HG02623 (cell line): ENCODE measurements around the gene SP140.
"Not testable (repeated sequence)": the region's sequence is repeated elsewhere in the genome, so short reads cannot be mapped to it uniquely, and the experiment has no call there.

Experiments
- ATAC-seq: cut with Tn5 transposase; IDR thresholded peaks from one replicate; pipeline ENCODE4 v1.9.1; 2021; ENCODE audit warnings: moderate library complexity; ENCODE audit not compliant: unreplicated experiment

Gene SP140

GRCh38 chr2:230224458-230224857 is 1.1 kb upstream of the SP140 start:
- no peak for ATAC-seq

- ATAC-seq, result peak; percentile 69
Measured at GRCh38 chr2:230226051-230226551, 565 bp downstream of the SP140 start.

DNA sequence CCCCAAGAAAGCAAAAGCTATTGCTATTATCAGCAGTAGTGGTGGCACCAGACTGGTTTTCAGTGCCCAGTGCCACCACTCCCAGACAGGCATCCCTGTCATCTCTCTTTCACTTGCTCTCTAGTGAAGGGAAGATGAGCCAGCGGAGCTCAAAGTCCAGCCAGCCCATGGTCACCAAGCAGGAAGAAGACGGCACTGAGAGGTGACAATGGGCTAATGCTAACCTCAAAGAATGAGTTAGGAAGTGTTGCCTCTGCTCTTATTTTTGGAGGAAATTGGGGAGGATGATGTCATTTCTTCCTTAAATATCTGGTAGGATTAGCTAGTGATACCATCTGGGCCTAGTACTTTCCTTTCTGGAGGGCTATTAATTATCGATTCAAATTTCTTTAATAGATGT is 1.7 kb downstream of the SP140 start:
- ATAC-seq, result no peak

DNA sequence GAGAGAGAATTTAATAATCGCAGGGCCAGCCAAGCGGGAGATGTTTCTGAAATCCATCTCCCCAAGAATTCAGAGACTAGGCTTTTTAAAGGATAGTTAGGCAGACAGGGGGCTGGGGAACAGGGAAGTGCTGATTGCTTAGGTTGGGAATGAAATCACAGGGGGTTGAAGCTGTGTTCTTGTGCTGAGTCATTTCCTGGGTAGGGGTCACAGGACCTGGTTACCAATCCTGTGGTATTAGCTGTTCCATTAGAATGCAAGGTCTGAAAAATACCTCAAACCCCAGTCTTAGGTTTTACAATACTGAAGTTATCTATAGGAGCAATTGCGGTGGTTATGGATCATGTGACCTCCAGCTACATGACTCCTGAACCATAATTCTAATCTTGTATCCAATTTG is 4.6 kb downstream of the SP140 start:
- no peak for ATAC-seq

DNA sequence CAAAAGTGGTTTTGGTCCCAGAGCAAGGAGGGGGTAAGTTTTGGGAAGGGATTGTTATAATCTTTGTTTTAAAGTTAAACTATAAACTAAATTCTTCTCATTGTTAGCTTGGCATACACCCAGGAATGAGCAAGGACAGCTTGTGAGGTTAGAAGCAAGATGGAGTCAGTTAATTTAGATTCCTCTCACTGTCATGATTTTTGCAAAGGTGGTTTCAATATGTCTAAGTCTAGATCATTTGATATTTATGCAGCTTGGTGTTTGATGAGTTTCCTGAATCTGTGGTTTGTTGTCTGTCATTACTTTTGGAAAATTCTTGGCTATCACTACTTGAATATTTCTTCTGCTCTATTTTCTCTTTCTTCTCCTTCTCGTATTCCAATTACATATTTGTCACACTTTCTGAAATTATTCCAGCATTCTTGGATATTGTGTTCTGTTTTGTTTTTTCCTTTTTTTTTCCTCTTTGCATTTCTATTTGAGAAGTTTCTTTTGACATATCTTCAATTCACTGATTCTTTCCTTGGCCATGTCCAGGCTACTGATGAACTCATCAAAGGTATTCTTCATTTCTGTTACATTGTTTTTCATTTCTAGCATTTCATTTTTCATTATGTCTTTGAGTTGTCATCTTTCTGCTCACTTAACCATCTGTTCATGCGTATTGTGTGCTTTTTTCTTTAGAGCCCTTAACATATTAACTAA is 5.1 kb downstream of the SP140 start:
- ATAC-seq, result no peak

DNA sequence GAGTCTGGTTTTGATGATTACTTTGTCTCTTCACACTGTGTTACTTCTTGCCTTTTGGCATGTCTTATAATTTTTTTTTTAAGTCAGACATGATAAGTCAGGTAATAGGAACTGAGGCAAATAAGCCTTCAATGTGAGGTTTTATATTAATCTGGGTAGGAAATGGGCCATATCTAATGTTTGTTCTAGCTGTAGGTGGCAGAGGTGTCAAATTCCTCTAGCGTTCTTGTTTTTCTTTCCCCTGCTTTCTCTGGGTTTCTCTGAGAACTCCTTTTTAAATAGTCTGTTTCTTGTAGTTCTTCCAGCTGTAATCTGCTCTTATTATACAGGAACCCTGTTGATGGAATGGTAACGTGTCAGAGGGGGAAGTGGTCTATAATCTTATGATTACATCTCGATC is 5.7 kb downstream of the SP140 start:
- no peak for ATAC-seq

- ATAC-seq, result peak; percentile 43
Measured at GRCh38 chr2:230234122-230234722, 8.7 kb downstream of the SP140 start.

DNA sequence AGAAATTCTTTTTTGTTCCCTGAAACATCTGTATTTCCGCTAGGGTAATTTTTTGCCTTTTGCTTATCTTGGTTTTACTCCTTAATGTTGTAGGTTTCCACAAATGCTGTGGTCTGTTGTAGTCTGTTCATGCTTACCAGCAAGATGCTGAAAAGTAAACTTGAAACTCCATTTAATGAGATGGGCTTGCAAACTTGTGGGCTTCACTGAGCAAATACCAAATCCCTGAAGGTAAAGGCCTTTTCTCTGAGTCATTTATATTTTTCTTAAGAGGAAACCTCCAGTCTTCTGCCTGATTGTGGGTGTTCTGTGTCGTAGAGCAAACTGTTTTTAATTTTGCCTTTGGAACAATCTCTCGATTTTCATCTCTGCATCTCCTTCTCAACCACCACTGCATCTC is 9.3 kb downstream of the SP140 start:
- ATAC-seq, result peak; percentile 52

DNA sequence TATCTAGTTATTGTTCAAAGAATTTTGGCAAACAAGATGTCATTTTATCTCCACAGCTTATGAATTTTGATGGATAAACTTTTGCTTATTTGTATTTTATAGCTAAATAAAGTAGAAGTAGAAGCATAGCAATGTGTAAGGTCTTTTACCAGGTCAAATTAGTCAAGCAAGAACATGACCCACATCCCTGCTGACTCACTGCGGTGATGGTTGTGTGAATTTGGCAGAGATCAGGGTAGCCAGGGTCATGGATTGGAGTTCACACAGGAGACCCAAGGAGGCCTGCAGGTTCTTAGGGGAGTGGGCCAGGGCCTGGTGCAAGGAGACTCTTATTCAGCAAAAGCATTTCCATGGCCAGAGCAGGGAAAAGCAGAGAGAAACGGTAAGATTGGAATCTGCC is 18.7 kb downstream of the SP140 start:
- ATAC-seq, result no peak

GRCh38 chr2:230246206-230246605 is 20.7 kb downstream of the SP140 start:
- no peak for ATAC-seq

DNA sequence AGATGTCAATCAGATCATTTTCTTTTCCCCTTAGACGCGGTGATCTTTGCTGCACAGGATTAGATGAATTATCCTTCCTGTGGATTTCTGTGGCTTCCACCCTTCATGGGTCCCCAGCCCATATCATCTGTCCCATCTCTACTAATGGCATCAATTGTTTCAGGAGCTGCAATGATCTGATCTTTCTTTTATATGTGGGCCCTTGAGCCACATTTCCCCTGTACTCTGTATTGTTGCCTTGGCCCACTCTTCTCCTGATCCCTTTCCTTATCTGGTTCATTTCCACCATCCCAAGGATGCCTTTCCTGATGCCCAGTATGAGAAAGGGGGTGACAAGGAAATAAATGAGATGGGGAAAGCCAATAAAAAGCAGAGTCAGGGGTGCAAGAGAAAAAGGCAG is 24.7 kb downstream of the SP140 start:
- no peak for ATAC-seq

GRCh38 chr2:230254152-230254881 is 28.8 kb downstream of the SP140 start:
- ATAC-seq, result no peak

DNA sequence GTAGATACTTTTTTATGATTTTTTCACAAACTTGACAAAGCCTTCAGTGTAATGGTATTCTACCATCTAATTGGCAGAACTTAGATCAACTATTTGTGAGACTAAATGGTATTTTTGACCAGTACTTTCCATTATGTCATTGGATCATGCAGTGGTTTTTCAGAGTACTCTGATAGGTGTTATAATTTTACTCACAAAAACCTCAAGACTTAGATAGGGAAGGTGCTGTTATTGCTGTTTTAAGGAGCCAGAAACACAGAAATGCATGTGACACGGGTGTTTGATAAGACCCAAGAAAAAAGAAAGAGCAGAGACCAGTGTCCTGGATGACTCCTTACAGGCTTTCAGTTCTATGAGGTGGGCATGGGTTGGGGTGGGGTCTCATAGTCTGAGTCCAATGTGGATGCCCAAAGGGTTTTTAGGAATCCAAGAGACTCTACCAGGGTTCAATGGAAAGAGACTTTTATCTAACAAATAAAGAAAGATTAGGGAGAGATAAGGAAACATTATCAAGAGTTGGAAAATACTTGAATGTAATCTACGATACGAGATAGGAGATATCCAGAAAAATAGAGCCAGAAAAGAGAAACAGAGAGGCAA is 31.3 kb downstream of the SP140 start:
- no peak for ATAC-seq

GRCh38 chr2:230258483-230258882 is 32.9 kb downstream of the SP140 start:
- ATAC-seq, result no peak

- ATAC-seq, result no peak
Measured at GRCh38 chr2:230262246-230262645, 36.7 kb downstream of the SP140 start.

DNA sequence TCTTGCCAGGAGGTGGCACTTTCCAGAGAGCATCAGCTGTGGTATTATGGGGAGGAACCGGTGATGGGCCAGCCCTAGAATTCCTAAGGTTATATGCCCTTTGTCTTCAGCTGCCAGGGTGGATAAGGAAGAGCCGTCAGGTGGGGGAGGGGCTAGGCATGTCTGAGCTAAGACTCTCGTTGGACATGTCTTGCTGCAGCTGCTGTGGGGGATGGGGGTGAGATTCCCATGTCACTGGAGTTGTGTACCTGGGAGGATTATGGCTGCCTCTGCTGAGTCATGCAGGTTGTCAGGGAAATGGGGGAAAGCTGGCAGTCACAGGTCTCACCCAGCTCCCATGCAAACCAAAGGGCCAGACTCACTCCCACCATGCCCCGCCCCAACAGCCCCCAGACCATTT is 39.4 kb downstream of the SP140 start:
- not testable (repeated sequence) for ATAC-seq

DNA sequence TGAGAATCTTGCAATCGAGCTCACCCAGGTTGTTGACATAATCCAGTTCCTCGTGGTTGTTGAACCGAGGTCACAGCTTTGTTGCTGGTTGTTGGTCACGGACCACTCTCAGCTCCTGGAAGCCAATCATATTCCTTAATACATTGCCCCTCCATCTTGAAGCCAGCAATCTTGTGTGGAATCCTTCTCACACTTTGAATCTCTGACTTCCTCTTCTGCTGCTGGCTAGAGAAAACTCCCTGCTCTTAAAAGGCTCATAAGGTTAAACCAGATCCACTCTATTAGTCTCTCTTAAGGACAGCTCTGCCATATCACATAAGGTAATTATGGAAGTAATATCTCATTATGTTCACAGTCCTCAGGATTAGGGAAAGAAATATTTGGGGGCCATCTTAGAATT is 41.1 kb downstream of the SP140 start:
- no peak for ATAC-seq

GRCh38 chr2:230267059-230267458 is 41.5 kb downstream of the SP140 start:
- ATAC-seq, result peak; percentile 19

DNA sequence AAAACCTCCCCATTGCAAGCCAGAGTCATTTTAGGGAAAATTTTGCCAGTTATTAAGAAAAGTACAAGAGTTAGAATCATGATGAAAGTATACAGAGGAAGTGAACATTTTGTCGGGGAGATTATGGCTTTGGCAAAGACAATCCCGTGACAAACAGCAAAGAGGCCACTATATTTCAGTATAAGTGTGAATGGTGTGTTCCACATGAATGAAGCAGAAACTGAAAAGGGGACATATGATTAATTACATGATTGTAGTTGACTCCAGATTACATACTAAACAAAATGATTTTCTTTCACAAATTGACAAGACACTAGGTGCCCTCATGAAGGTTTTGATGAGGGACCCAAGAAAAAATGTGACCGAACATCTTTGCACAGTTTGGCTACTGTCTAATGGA is 42.0 kb downstream of the SP140 start:
- ATAC-seq, result peak; percentile 56

- peak; percentile 48 for ATAC-seq
Measured at GRCh38 chr2:230268606-230269243, 43.2 kb downstream of the SP140 start.

DNA sequence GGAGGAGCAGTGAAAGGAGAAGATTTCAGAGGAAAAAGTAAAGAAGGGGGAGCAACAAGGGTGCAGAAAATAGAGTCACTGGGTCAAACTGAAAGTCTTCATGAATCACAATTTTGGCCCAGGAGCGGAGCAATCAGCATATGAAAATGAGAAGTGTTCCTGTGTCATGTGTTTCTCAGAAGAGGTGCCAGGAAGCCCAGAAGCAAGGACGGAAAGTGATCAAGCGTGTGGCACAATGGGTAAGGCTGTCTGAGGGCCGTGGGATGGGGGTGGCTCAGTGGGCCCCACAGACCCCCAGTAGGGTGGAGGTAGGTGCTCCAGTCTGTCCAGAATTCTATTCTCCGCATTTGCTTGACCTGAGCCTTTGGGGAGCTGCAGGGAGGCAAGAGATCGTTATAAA is 44.2 kb downstream of the SP140 start:
- ATAC-seq, result no peak
